SU-DHL-6 (cell line): ENCODE data around the gene THAP6.

Source experiments
- H2AFZ ChIP-seq: fragments of 200-600 bp; sonication (generic); 2 replicates; pipeline ENCODE4 v1.6.1; 2014; ENCODE audit warnings: low read depth, mild to moderate bottlenecking, moderate library complexity, mixed read lengths, antibody characterized with exemption, low read length; ENCODE audit not compliant: severe bottlenecking
- H3F3A ChIP-seq: fragments of 200-600 bp; shearing (Covaris generic); 2 replicates; pipeline ENCODE4 v1.6.0; 2016; ENCODE audit warnings: antibody characterized with exemption, mild to moderate bottlenecking; ENCODE audit not compliant: insufficient read depth
- H3K27ac ChIP-seq: fragments of 200-600 bp; sonication (generic); 2 replicates; pipeline ENCODE4 v1.5.1; 2016; ENCODE audit warnings: low read depth, mild to moderate bottlenecking, low read length, moderate library complexity, mixed read lengths
- H3K27me3 ChIP-seq: fragments of 200-600 bp; sonication (generic), shearing (Covaris generic); 2 replicates; pipeline ENCODE4 v1.6.0; 2014; ENCODE audit warnings: mild to moderate bottlenecking, low read length
- H3K36me3 ChIP-seq: fragments of 200-600 bp; sonication (generic); 2 replicates; pipeline ENCODE4 v1.6.1; 2014; ENCODE audit warnings: mild to moderate bottlenecking, low read length, mixed read lengths
- H3K4me2 ChIP-seq: fragments of 300-600, 200-600 bp; shearing (Covaris generic), sonication (generic); 2 replicates; pipeline ENCODE4 v1.6.0; 2014; ENCODE audit warnings: low read length, low read depth, mild to moderate bottlenecking; ENCODE audit not compliant: poor library complexity, severe bottlenecking
- H3K4me3 ChIP-seq: fragments of 200-600 bp; sonication (generic); 2 replicates; pipeline ENCODE4 v1.5.1; 2014; ENCODE audit warnings: antibody characterized with exemption, low read length, mild to moderate bottlenecking, mixed read lengths; ENCODE audit not compliant: insufficient read depth, poor library complexity, severe bottlenecking
- H3K79me2 ChIP-seq: fragments of 200-600 bp; sonication (generic); 2 replicates; pipeline ENCODE4 v1.6.1; 2014; ENCODE audit warnings: mild to moderate bottlenecking, low read length, moderate library complexity; ENCODE audit not compliant: insufficient read depth
- H3K9ac ChIP-seq: fragments of 200-600 bp; sonication (generic); 2 replicates; pipeline ENCODE4 v1.7.0; 2014; ENCODE audit warnings: mild to moderate bottlenecking, low read length
- H3K9me2 ChIP-seq: fragments of 200-600 bp; sonication (generic); replicated peaks from 2 replicates; pipeline ENCODE4 v1.6.1; 2014; ENCODE audit warnings: low read length; ENCODE audit not compliant: insufficient read depth
- H3K9me3 ChIP-seq: fragments of 200-600 bp; sonication (generic); 2 replicates; pipeline ENCODE4 v1.6.1; 2014; ENCODE audit warnings: low read length, mixed read lengths; ENCODE audit not compliant: insufficient read depth
- H4K20me1 ChIP-seq: fragments of 200-600 bp; sonication (generic); 2 replicates; pipeline ENCODE4 v1.6.1; 2014; ENCODE audit warnings: low read depth, mild to moderate bottlenecking, antibody characterized with exemption, low read length, moderate library complexity, mixed read lengths
- EZH2phosphoT487 ChIP-seq: fragments of 200-600 bp; sonication (generic), shearing (Covaris generic); conservative IDR thresholded peaks from 2 replicates; pipeline ENCODE4 v1.6.1; 2018; ENCODE audit warnings: mild to moderate bottlenecking, antibody characterized with exemption, low read length, moderate library complexity, mixed read lengths
- TF ChIP-seq, protein P1 (sequence below): fragments of 200-600 bp; sonication (generic); IDR thresholded peaks from one replicate; pipeline ENCODE4 v1.5.1; 2017; ENCODE audit warnings: antibody characterized with exemption, mild to moderate bottlenecking, low read length, moderate library complexity; ENCODE audit not compliant: insufficient read depth, poor library complexity, severe bottlenecking

Gene THAP6

DNA sequence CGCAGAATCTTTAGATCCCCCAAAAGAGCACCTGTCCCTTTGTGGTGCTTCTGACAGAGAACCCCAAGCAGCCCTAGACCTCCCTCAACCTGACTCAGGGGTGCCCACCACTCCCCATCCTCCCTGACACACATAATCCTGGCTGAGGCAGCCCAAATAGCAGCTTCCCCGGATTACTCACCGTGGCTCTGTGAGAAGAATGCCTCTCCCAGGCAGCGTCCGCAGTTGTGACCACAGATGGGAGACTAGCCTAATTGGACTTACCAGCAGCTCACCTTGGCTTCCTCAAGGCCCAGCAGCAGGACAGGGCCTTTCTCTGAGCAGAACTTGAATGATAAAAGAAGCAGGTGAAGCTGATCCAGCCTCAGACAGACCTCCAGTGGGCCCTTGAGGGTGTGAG is 31.3 kb downstream of the THAP6 start:
- Histone ChIP-seq H4K20me1 (no peaks in the 10 kb centered on the region), H2AFZ (no peak overlapping the region), H3K9me2 (no peaks in the 10 kb centered on the region), H3K4me3 (no peak overlapping the region), H3K9ac (no peak overlapping the region), H3K79me2 (no peaks in the 10 kb centered on the region), H3K27ac (no peak overlapping the region), H3F3A (no peaks in the 10 kb centered on the region), H3K36me3 (no peaks in the 10 kb centered on the region), H3K9me3 (no peaks in the 10 kb centered on the region), H3K27me3 (no peaks in the 10 kb centered on the region), H3K4me2 (no peak overlapping the region)
- TF ChIP-seq, protein P1, sequence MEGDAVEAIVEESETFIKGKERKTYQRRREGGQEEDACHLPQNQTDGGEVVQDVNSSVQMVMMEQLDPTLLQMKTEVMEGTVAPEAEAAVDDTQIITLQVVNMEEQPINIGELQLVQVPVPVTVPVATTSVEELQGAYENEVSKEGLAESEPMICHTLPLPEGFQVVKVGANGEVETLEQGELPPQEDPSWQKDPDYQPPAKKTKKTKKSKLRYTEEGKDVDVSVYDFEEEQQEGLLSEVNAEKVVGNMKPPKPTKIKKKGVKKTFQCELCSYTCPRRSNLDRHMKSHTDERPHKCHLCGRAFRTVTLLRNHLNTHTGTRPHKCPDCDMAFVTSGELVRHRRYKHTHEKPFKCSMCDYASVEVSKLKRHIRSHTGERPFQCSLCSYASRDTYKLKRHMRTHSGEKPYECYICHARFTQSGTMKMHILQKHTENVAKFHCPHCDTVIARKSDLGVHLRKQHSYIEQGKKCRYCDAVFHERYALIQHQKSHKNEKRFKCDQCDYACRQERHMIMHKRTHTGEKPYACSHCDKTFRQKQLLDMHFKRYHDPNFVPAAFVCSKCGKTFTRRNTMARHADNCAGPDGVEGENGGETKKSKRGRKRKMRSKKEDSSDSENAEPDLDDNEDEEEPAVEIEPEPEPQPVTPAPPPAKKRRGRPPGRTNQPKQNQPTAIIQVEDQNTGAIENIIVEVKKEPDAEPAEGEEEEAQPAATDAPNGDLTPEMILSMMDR, result no peak
- no peak for TF ChIP-seq EZH2phosphoT487

DNA sequence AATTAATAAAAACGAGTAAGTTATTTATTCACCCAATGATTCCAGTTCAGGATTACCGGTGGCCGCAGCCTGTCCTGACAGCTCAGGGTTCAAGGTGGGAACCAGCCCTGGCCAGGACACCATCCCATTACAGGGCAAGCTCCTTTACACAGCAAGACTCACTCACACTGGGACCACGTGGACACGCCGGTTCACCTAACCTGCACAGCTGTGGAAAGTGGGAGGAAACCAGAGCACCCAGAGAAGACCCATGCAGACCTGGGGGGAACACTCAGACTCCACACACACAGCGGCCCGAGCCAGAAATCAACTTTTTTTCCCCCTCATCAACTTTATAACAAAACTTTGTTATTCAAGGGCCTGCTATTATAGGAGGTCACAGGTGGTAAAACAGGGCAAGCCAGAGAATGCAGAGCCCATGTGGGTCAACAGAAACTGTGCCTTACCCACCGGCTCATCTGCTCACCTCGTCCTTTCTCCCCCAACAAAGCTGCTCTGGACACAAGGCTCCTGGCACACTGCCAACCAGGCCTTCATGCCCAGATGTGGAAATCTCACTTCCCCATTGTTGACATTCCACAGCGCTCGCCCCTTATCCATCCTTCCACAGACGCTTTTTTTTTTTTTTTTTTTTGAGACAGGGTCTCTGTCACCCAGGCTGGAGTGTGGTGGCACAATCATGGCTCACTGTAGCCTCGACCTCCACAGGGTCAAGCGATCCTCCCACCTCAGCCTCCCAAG is 33.5 kb downstream of the THAP6 start:
- Histone ChIP-seq H3K9me3 (no peaks in the 10 kb centered on the region), H3K27ac (no peak overlapping the region), H3K4me2 (no peak overlapping the region), H3K9ac (no peak overlapping the region), H3K79me2 (no peaks in the 10 kb centered on the region), H3F3A (no peaks in the 10 kb centered on the region), H3K36me3 (no peaks in the 10 kb centered on the region), H2AFZ (no peak overlapping the region), H3K27me3 (no peaks in the 10 kb centered on the region), H3K4me3 (no peak overlapping the region), H3K9me2 (no peaks in the 10 kb centered on the region), H4K20me1 (no peaks in the 10 kb centered on the region)
- no peak for TF ChIP-seq EZH2phosphoT487
- TF ChIP-seq, protein P1, result no peak

DNA sequence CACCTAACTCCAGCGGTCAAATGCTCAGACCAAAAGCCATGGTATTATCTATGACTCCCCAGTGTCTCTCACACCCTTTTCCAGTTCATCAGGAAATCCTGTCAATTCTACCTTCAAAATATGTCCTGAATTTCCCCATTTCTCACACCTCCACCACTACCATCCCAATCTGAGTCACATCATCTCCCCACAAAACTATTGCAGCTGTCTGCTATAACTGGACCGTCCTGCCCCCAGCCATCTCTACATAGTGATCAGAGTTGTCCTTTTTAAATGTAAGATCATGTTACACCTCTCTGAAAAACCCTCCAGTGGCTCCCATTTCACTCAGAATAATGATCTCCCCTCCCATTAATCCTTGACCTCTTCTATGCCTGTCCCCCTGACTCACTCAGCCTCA is 34.7 kb downstream of the THAP6 start:
- no peaks in the 10 kb centered on the region for H4K20me1 ChIP-seq
- no peak overlapping the region for H3K4me3 ChIP-seq
- no peaks in the 10 kb centered on the region for H3K27me3 ChIP-seq
- no peaks in the 10 kb centered on the region for H3K36me3 ChIP-seq
- TF ChIP-seq, protein P1, result no peak
- no peak for TF ChIP-seq EZH2phosphoT487
- H3K9me2 ChIP-seq, result no peaks in the 10 kb centered on the region
- H2AFZ ChIP-seq, result no peak overlapping the region
- no peak overlapping the region for H3K4me2 ChIP-seq
- H3K27ac ChIP-seq, result no peak overlapping the region
- H3F3A ChIP-seq, result no peaks in the 10 kb centered on the region
- H3K9ac ChIP-seq, result no peak overlapping the region
- no peaks in the 10 kb centered on the region for H3K9me3 ChIP-seq
- no peaks in the 10 kb centered on the region for H3K79me2 ChIP-seq
